Measurements from ENCODE around the gene ATP6V0A4.
"Not testable (repeated sequence)": the region's sequence is repeated elsewhere in the genome, so short reads cannot be mapped to it uniquely, and the experiment has no call there.

ATP6V0A4 gene

GRCh38 chr7:138750473-138750872, 47.5 kb downstream of the ATP6V0A4 start:
- no peak for DNase-seq (ENCODE audit: low read depth)

GRCh38 chr7:138749960-138750359, 48.0 kb downstream of the ATP6V0A4 start:
- DNase-seq (ENCODE audit: low read depth): no peak

- DNase-seq (ENCODE audit: low read depth): no peak
These were observed 49.3 kb downstream of the ATP6V0A4 start for GRCh38 chr7:138748666-138749065.

GRCh38 chr7:138746073-138746472, 51.9 kb downstream of the ATP6V0A4 start:
- no peak for DNase-seq (ENCODE audit: low read depth)

GRCh38 chr7:138745189-138745588, 52.8 kb downstream of the ATP6V0A4 start:
- DNase-seq (ENCODE audit: low read depth): no peak

GRCh38 chr7:138741453-138741735, 56.6 kb downstream of the ATP6V0A4 start:
- no peak for DNase-seq (ENCODE audit: low read depth)

- no peak for DNase-seq (ENCODE audit: low read depth)
These were observed 58.1 kb downstream of the ATP6V0A4 start for GRCh38 chr7:138739859-138740258.

- peak; percentile 71 for DNase-seq (ENCODE audit: low read depth)
These were observed 59.3 kb downstream of the ATP6V0A4 start for GRCh38 chr7:138738551-138739335.

- DNase-seq (ENCODE audit: low read depth): no peak
These were observed 59.9 kb downstream of the ATP6V0A4 start for GRCh38 chr7:138738114-138738513.

GRCh38 chr7:138735399-138735798, 62.6 kb downstream of the ATP6V0A4 start:
- no peak for DNase-seq (ENCODE audit: low read depth)

- DNase-seq (ENCODE audit: low read depth): not testable (repeated sequence)
These were observed 66.3 kb downstream of the ATP6V0A4 start for GRCh38 chr7:138731733-138732132.

- no peak for DNase-seq (ENCODE audit: low read depth)
These were observed 68.6 kb downstream of the ATP6V0A4 start for GRCh38 chr7:138729444-138729843.

GRCh38 chr7:138727336-138728099, 70.5 kb downstream of the ATP6V0A4 start:
- DNase-seq (ENCODE audit: low read depth): no peak

- no peak for DNase-seq (ENCODE audit: low read depth)
These were observed 71.7 kb downstream of the ATP6V0A4 start for GRCh38 chr7:138726288-138726687.

GRCh38 chr7:138720286-138720685, 77.7 kb downstream of the ATP6V0A4 start:
- DNase-seq (ENCODE audit: low read depth): no peak

GRCh38 chr7:138716889-138717288, 81.1 kb downstream of the ATP6V0A4 start:
- DNase-seq (ENCODE audit: low read depth): no peak

- DNase-seq (ENCODE audit: low read depth): no peak
These were observed 84.8 kb downstream of the ATP6V0A4 start for GRCh38 chr7:138713191-138713590.

- no peak for DNase-seq (ENCODE audit: low read depth)
These were observed 85.3 kb downstream of the ATP6V0A4 start for GRCh38 chr7:138712652-138713051.

- DNase-seq (ENCODE audit: low read depth): no peak
These were observed 87.2 kb downstream of the ATP6V0A4 start for GRCh38 chr7:138710536-138711385.

- DNase-seq (ENCODE audit: low read depth): no peak
These were observed 92.8 kb downstream of the ATP6V0A4 start for GRCh38 chr7:138705167-138705566.

- no peak for DNase-seq (ENCODE audit: low read depth)
These were observed 96.5 kb downstream of the ATP6V0A4 start for GRCh38 chr7:138701537-138701923.

GRCh38 chr7:138700857-138701536, 97.0 kb downstream of the ATP6V0A4 start, which contains the start of gene SVOPL:
Gene SVOPL, minus strand, starts transcription at chr7:138701362. Its CDS starts 22,317 bp downstream, at chr7:138679045.
- DNase-seq (ENCODE audit: low read depth): no peak

Measured in stimulated activated CD8-positive, alpha-beta memory T cell treated with anti-CD3 and anti-CD28 coated beads, Interleukin-15, amount 100 ng/mL, for 1 hour (primary cell).